A549 (cell line): ENCODE results near the gene LILRA2. TPM values are rescaled to one million over a fixed set of nuclear protein-coding genes. Genes with fewer than 3 reads are reported as not detected.
"Not testable (repeated sequence)": the region's sequence is repeated elsewhere in the genome, so short reads cannot be mapped to it uniquely, and the experiment has no call there.

Experiments
- ATAC-seq, 2 experiments: fragments of 200-7000 bp in 1 of 2; fragments of >200 bp in 1 of 2; cut with Nextera tagmentation in 1 of 2; cut with Tn5 transposase in 1 of 2; 3 replicates each; pipeline versions ENCODE4 v1.8.0 to v1.9.1; 2018 to 2020; ENCODE audit warnings: mild to moderate bottlenecking in 1 of 2, moderate library complexity in 1 of 2
- CTCF ChIA-PET: fragments of 300-600 bp; sonication (Branson Sonifier 250); formaldehyde crosslinking; extraction: SDS; loops from one replicate; lab custom pipeline; 2021; ENCODE audit warnings: antibody characterized with exemption, inconsistent platforms; lab: Yijun Ruan, JAX
- POLR2A ChIA-PET: fragments of 350-600 bp; formaldehyde crosslinking; extraction: SDS; loops from one replicate; lab custom pipeline; 2021; ENCODE audit warnings: antibody characterized with exemption, inconsistent platforms; lab: Yijun Ruan, JAX
- DNase-seq, 2 experiments: peaks; one replicate each; pipeline versions ENCODE4 v3.0.0 to v3.0.0-alpha.2; 2011 to 2016; ENCODE audit warnings: low read depth in 1 of 2, low spot score in 1 of 2
- FAIRE-seq: peaks from 2 replicates; lab custom pipeline; 2011; peaks lifted over from hg19 to GRCh38; lab: Jason Lieb, UNC
- H3K27ac ChIP-seq, 2 experiments: fragments of >200 bp; sonication (Bioruptor Twin); formaldehyde crosslinking; 3 replicates each; pipeline ENCODE4 v1.5.1; 2016 to 2017
- H3K4me1 ChIP-seq: fragments of >200 bp; sonication (Bioruptor Twin); formaldehyde crosslinking; 3 replicates; pipeline ENCODE4 v1.6.1; 2016
- H3K4me2 ChIP-seq: fragments of >200 bp; sonication (Bioruptor Twin); formaldehyde crosslinking; 3 replicates; pipeline ENCODE4 v1.6.1; 2016
- H3K4me3 ChIP-seq: fragments of >200 bp; sonication (Bioruptor Twin); formaldehyde crosslinking; 3 replicates; pipeline ENCODE4 v1.5.1; 2016
- H3K9me3 ChIP-seq: fragments of >200 bp; sonication (Bioruptor Twin); formaldehyde crosslinking; 3 replicates; pipeline ENCODE4 v1.6.1; 2016
- BCL3 ChIP-seq: fragments of >200 bp; sonication (Bioruptor Twin); formaldehyde crosslinking; IDR thresholded peaks from 3 replicates; pipeline ENCODE4 v1.6.1; 2016
- BHLHE40 ChIP-seq: IDR thresholded peaks from 2 replicates; pipeline ENCODE4 v1.6.1; 2012; ENCODE audit warnings: low read depth, low read length, inconsistent platforms
- CBX2 ChIP-seq: fragments of 200-600 bp; sonication (generic); IDR thresholded peaks from 2 replicates; pipeline ENCODE4 v1.6.1; 2016; ENCODE audit warnings: low read depth, mild to moderate bottlenecking, borderline replicate concordance
- CHD2 ChIP-seq: fragments of 150-350 bp; IDR thresholded peaks from 2 replicates; pipeline ENCODE4 v1.6.1; 2014; ENCODE audit warnings: low read length; ENCODE audit not compliant: partially characterized antibody
- EHF ChIP-seq: fragments of 250-450 bp; sonication (Bioruptor Pico); IDR thresholded peaks from 2 replicates; pipeline ENCODE4 v1.5.0; 2020; ENCODE audit warnings: mild to moderate bottlenecking
- EHMT2 ChIP-seq: fragments of 200-600 bp; sonication (generic); IDR thresholded peaks from 2 replicates; pipeline ENCODE4 v1.6.1; 2016; ENCODE audit warnings: antibody characterized with exemption, low read depth, mild to moderate bottlenecking, moderate library complexity
- EP300 ChIP-seq, 2 experiments: fragments of >200 bp; sonication (Bioruptor Twin); formaldehyde crosslinking; IDR thresholded peaks; 2 replicates in 1 of 2; 3 replicates in 1 of 2; pipeline ENCODE4 v1.6.1; 2016 to 2017
- FOSL2 ChIP-seq, 2 experiments: fragments of 450-650 bp in 1 of 2; fragments of >200 bp in 1 of 2; sonication (Bioruptor Twin) in 1 of 2; formaldehyde crosslinking; IDR thresholded peaks; 2 replicates each; pipeline versions ENCODE4 v1.5.0 to v1.6.1; 2016 to 2020; ENCODE audit warnings: mild to moderate bottlenecking in 1 of 2, moderate library complexity in 1 of 2
- HDAC2 ChIP-seq: fragments of 200-600 bp; sonication (generic); IDR thresholded peaks from 2 replicates; pipeline ENCODE4 v1.6.1; 2016
- NPAS2 ChIP-seq: fragments of 250-450 bp; sonication (Bioruptor Pico); IDR thresholded peaks from 2 replicates; pipeline ENCODE4 v1.8.0; 2022; ENCODE audit warnings: mild to moderate bottlenecking, moderate library complexity, borderline replicate concordance
- PBX3 ChIP-seq: IDR thresholded peaks from 2 replicates; pipeline ENCODE4 v1.6.1; 2012
- POLR2AphosphoS2 ChIP-seq: conservative IDR thresholded peaks from 2 replicates; pipeline ENCODE4 v1.6.1; 2012; ENCODE audit warnings: low read length, improper control_type of control experiment, inconsistent platforms
- RAD21 ChIP-seq, 2 experiments: fragments of >200 bp in 1 of 2; sonication (Bioruptor Twin) in 1 of 2; formaldehyde crosslinking in 1 of 2; IDR thresholded peaks in 1 of 2; conservative IDR thresholded peaks in 1 of 2; 2 replicates in 1 of 2; 3 replicates in 1 of 2; pipeline ENCODE4 v1.6.1; 2012 to 2018; ENCODE audit warnings: inconsistent platforms in 1 of 2
- RFX5 ChIP-seq: fragments of 450-650 bp; IDR thresholded peaks from 2 replicates; pipeline ENCODE4 v1.7.1; 2014; ENCODE audit warnings: antibody characterized with exemption, mild to moderate bottlenecking, moderate library complexity
- SMC3 ChIP-seq: fragments of >200 bp; sonication (Bioruptor Twin); formaldehyde crosslinking; IDR thresholded peaks from 3 replicates; pipeline ENCODE4 v1.6.1; 2018; ENCODE audit warnings: inconsistent platforms
- SREBF2 ChIP-seq: fragments of 450-650 bp; IDR thresholded peaks from 2 replicates; pipeline ENCODE4 v1.6.1; 2014; ENCODE audit warnings: mild to moderate bottlenecking, moderate library complexity
- TFCP2L1 ChIP-seq: fragments of 250-450 bp; sonication (Bioruptor Pico); IDR thresholded peaks from 2 replicates; pipeline ENCODE4 v1.5.0; 2021; ENCODE audit warnings: mild to moderate bottlenecking
- WGBS: methylation state at CpG from one replicate; pipeline ENCODE4 v1.1.6; 2017; ENCODE audit errors: missing lambda C conversion rate; 5-methylcytosine and 5-hydroxymethylcytosine counted together
- polyA plus RNA-seq, 4 experiments: library from polyadenylated mRNA; depleted of rRNA in 3 of 4; stranded (reverse); fragments of >200 nt; fragmentation: RNase III in 1 of 4; extraction: RNeasy Plus Mini Kit Qiagen cat#74134 plus additional on column Dnase treatment in 1 of 4; gene quantifications; 2 replicates in 3 of 4; 3 replicates in 1 of 4; pipeline ENCODE4 v1.2.3, GENCODE V29; 2011 to 2017
- TF ChIP-seq, protein P1 (sequence below): fragments of >200 bp; sonication (Bioruptor Twin); formaldehyde crosslinking; IDR thresholded peaks from 2 replicates; pipeline ENCODE4 v1.6.1; 2016
- TF ChIP-seq, protein P2 (sequence below): fragments of 450-650 bp; IDR thresholded peaks from 2 replicates; pipeline ENCODE4 v1.6.1; 2014; ENCODE audit warnings: antibody characterized with exemption
- TF ChIP-seq, protein P3 (sequence below): fragments of >200 bp; sonication (Bioruptor Twin); formaldehyde crosslinking; IDR thresholded peaks from 3 replicates; pipeline ENCODE4 v1.5.1; 2016

The LILRA2 gene
- polyA plus RNA-seq, 2 of the 4 experiments (the other 2 are of a cell fraction), result not detected

DNA sequence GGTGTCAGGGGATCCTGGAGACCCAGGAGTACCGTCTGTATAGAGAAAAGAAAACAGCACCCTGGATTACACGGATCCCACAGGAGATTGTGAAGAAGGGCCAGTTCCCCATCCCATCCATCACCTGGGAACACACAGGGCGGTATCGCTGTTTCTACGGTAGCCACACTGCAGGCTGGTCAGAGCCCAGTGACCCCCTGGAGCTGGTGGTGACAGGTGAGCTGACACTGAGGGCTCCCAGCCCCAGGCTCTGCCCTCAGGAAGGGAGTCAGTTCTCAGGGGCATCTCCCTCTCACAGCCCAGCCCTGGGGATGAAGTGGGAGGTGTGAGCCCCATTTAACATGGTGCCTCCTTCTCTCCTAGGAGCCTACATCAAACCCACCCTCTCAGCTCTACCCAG, 21.1 kb downstream of the LILRA2 start:
- TF ChIP-seq BCL3 (no peak), NPAS2 (CRISPR knock-in tag) (no peak), BHLHE40 (no peak), HDAC2 (no peak), PBX3 (no peak), EP300 (IDR thresholded peaks at IDR 0.05) (no peak), CHD2 (no peak), FOSL2 (IDR thresholded peaks at IDR 0.05) (no peak), FOSL2 (CRISPR knock-in tag; IDR thresholded peaks at IDR 0.05) (no peak), SMC3 (no peak), POLR2AphosphoS2 (no peak), SREBF2 (no peak), RAD21 (conservative IDR thresholded peaks at IDR 0.05 in 1 of 2, IDR thresholded peaks at IDR 0.05 in 1 of 2) (no peak)
- TF ChIP-seq, protein P1, sequence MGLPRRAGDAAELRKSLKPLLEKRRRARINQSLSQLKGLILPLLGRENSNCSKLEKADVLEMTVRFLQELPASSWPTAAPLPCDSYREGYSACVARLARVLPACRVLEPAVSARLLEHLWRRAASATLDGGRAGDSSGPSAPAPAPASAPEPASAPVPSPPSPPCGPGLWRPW, result no peak
- WGBS, result 3% methylated on average over 5 of the region's 5 CpGs
- H3K9me3 ChIP-seq, result no peaks in the 10 kb centered on the region
- FAIRE-seq (no peak), DNase-seq (no peak), ATAC-seq (no peak)
- CTCF ChIA-PET, result no interaction called here
- no peak overlapping the region for H3K27ac ChIP-seq
- POLR2A ChIA-PET, result no interaction called here
- no peak overlapping the region for H3K4me3 ChIP-seq
- H3K4me1 ChIP-seq, result no peaks in the 10 kb centered on the region
- H3K4me2 ChIP-seq, result no peak overlapping the region

GRCh38 chr19:54595680-54596436, 22.3 kb downstream of the LILRA2 start:
- H3K9me3 ChIP-seq, FAIRE-seq, POLR2A ChIA-PET, ATAC-seq, CTCF ChIA-PET, H3K4me2 ChIP-seq, H3K4me3 ChIP-seq, DNase-seq, H3K27ac ChIP-seq, H3K4me1 ChIP-seq: not testable (repeated sequence)
- 9% methylated on average over 24 of the region's 26 CpGs for WGBS

GRCh38 chr19:54600212-54600611, 26.6 kb downstream of the LILRA2 start:
- H3K9me3 ChIP-seq, result peaks cover 10% of the 10 kb centered on the region; the same call in 2 of the 3 replicates
- TF ChIP-seq CBX2 (no peak), EHMT2 (no peak), RFX5 (no peak), TFCP2L1 (no peak), EHF (no peak)
- TF ChIP-seq, protein P2, sequence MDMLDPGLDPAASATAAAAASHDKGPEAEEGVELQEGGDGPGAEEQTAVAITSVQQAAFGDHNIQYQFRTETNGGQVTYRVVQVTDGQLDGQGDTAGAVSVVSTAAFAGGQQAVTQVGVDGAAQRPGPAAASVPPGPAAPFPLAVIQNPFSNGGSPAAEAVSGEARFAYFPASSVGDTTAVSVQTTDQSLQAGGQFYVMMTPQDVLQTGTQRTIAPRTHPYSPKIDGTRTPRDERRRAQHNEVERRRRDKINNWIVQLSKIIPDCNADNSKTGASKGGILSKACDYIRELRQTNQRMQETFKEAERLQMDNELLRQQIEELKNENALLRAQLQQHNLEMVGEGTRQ, result no peak
- TF ChIP-seq, protein P3, sequence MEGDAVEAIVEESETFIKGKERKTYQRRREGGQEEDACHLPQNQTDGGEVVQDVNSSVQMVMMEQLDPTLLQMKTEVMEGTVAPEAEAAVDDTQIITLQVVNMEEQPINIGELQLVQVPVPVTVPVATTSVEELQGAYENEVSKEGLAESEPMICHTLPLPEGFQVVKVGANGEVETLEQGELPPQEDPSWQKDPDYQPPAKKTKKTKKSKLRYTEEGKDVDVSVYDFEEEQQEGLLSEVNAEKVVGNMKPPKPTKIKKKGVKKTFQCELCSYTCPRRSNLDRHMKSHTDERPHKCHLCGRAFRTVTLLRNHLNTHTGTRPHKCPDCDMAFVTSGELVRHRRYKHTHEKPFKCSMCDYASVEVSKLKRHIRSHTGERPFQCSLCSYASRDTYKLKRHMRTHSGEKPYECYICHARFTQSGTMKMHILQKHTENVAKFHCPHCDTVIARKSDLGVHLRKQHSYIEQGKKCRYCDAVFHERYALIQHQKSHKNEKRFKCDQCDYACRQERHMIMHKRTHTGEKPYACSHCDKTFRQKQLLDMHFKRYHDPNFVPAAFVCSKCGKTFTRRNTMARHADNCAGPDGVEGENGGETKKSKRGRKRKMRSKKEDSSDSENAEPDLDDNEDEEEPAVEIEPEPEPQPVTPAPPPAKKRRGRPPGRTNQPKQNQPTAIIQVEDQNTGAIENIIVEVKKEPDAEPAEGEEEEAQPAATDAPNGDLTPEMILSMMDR, result no peak
- TF ChIP-seq, all 56 proteins: peak for 0
- DNase-seq (no peak), FAIRE-seq (no peak), ATAC-seq (no peak)
- no peaks in the 10 kb centered on the region for H3K4me1 ChIP-seq
- WGBS, result 1% methylated on average over 5 of the region's 5 CpGs
- POLR2A ChIA-PET, result no interaction called here
- H3K4me3 ChIP-seq, result no peak overlapping the region
- CTCF ChIA-PET, result no interaction called here
- no peak overlapping the region for H3K4me2 ChIP-seq
- H3K27ac ChIP-seq, result no peak overlapping the region
